Measurements from ENCODE around the gene PRDM15. TPM values are rescaled to one million over a fixed set of nuclear protein-coding genes. Genes with fewer than 3 reads are reported as not detected.

PRDM15 gene, protein sequence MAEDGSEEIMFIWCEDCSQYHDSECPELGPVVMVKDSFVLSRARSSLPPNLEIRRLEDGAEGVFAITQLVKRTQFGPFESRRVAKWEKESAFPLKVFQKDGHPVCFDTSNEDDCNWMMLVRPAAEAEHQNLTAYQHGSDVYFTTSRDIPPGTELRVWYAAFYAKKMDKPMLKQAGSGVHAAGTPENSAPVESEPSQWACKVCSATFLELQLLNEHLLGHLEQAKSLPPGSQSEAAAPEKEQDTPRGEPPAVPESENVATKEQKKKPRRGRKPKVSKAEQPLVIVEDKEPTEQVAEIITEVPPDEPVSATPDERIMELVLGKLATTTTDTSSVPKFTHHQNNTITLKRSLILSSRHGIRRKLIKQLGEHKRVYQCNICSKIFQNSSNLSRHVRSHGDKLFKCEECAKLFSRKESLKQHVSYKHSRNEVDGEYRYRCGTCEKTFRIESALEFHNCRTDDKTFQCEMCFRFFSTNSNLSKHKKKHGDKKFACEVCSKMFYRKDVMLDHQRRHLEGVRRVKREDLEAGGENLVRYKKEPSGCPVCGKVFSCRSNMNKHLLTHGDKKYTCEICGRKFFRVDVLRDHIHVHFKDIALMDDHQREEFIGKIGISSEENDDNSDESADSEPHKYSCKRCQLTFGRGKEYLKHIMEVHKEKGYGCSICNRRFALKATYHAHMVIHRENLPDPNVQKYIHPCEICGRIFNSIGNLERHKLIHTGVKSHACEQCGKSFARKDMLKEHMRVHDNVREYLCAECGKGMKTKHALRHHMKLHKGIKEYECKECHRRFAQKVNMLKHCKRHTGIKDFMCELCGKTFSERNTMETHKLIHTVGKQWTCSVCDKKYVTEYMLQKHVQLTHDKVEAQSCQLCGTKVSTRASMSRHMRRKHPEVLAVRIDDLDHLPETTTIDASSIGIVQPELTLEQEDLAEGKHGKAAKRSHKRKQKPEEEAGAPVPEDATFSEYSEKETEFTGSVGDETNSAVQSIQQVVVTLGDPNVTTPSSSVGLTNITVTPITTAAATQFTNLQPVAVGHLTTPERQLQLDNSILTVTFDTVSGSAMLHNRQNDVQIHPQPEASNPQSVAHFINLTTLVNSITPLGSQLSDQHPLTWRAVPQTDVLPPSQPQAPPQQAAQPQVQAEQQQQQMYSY
- total RNA-seq: 3.2 and 3.9 TPM in 2 replicates

GRCh38 chr21:41879190-41879998 lies at the start of gene PRDM15:
TSS of gene PRDM15 (minus strand) at chr21:41879344. CDS start at chr21:41860363, 18,981 bp downstream.

GRCh38 chr21:41766883-41767605 lies 112.1 kb downstream of the PRDM15 start, which contains the start of gene RIPK4:
TSS of gene RIPK4 (minus strand) at chr21:41767052. CDS start at chr21:41767041, 11 bp downstream.

Other genes starting within 250 kb of the PRDM15 start
- not detected in 2 replicates for gene RIPK4, start 112.3 kb downstream of the PRDM15 start, total RNA-seq
- gene C2CD2, start 74.7 kb upstream of the PRDM15 start, total RNA-seq: 21.1 and 35.3 TPM in 2 replicates
- 3.6 and 6.5 TPM in 2 replicates for gene ZBTB21, start 131.0 kb upstream of the PRDM15 start, total RNA-seq
- not detected in 2 replicates for gene UMODL1, start 192.0 kb upstream of the PRDM15 start, total RNA-seq